HFF-Myc (cell line): ENCODE measurements around the gene KCNJ1.

Source experiments
- DNase-seq: peaks from one replicate; pipeline ENCODE4 v3.0.0-alpha.2; 2011; ENCODE audit warnings: low read depth; ENCODE audit errors: extremely low read depth
- H3K4me3 ChIP-seq: replicated peaks from 2 replicates; pipeline ENCODE4 v1.5.1; 2011; ENCODE audit warnings: low read depth, mild to moderate bottlenecking, control low read depth, low read length
- CTCF ChIP-seq: IDR thresholded peaks from 2 replicates; pipeline ENCODE4 v1.5.1; 2012; ENCODE audit warnings: mild to moderate bottlenecking, low read depth, low read length, control low read depth; ENCODE audit errors: missing control alignments

The KCNJ1 gene

GRCh38 chr11:128789497-128790150, 77.5 kb downstream of the KCNJ1 start:
- no peak for TF ChIP-seq CTCF
- H3K4me3 ChIP-seq: no peak overlapping the region
- no peak for DNase-seq
